Left cardiac atrium (tissue), 4 donors: ENCODE measurements around the gene ZNF740. TPM values are rescaled to one million over a fixed set of nuclear protein-coding genes. Genes with fewer than 3 reads are reported as not detected.
"Not testable (repeated sequence)": the region's sequence is repeated elsewhere in the genome, so short reads cannot be mapped to it uniquely, and the experiment has no call there.

Experiments used
- ATAC-seq, 2 donors: fragments of 200-7000 bp; cut with Tn5 transposase; one replicate each; pipeline ENCODE4 v1.9.1; 2020; ENCODE audit warnings: mild to moderate bottlenecking in 2 of 2, moderate library complexity in 2 of 2
- DNase-seq: peaks from one replicate; pipeline ENCODE4 v3.0.0-alpha.2; 2020
- intact Hi-C, 2 donors: fragments of 100-400 bp; cut with DNase I; formaldehyde crosslinking; loops; one replicate each; pipeline versions ENCODE4 v1.14.1 to v1.15.1; 2022 to 2023
- total RNA-seq, 2 donors: library from RNA; stranded (reverse); fragmentation: NEBNext Ultra II Directional; extraction: Animal tissue kit (Norgen Biotek cat#: 25700); gene quantifications; one replicate each; pipeline ENCODE4 v1.2.1, GENCODE V29; 2021
- donor health status: DM: no; HTN: yes; CAD: no.
- donor health status: DM: no; HTN: yes; CAD: no; lungs with severe emphysema.
- donor health status: DM: yes; HTN: yes; CAD: no.
- donor health status: Dilated cardiomyopathy.

The ZNF740 gene
- total RNA-seq, 2 donors from 2014 or later, result 19.0 to 20.0 TPM

DNA sequence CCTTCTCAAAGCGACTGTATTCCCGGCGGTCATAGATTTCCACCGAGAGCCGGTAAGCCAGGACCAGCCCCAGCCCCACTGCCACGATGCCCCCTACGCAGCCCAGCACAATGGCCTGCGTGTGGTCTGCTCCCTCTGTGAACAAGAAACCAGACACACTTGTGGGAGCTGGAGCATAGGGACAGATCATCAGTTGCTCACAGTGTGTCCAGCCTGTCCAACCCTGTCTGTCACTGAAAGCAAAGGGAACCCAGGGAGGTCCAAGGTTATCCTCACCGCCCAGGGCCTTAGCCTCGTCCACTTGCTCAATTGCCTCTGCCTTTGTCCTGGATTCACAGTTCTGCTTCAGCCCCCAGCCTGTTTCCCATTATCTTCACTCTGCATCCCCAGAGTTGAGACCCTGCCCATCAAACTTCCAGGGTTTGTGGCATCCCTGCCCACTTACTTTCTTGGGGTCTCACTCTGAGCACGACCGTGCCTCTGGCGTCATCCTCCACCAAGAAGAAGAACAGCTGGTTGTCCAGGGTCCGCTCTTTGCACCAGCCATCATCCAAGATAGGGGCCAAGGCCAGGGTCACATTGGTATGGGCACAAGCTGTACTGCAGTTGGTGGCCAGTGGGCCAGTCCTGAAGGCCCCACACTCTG, 11.5 kb downstream of the ZNF740 start:
- no peak for DNase-seq
- intact Hi-C loops, result loop anchor here in 1 of 2 donors (5.0 kb wide), 1 partner anchor 125 kb away; no protein-coding TSS in a partner anchor

GRCh38 chr12:53192531-53193021, 12.1 kb downstream of the ZNF740 start:
- intact Hi-C loops, result loop anchor here in 1 of 2 donors (5.0 kb wide), 1 partner anchor 125 kb away; no protein-coding TSS in a partner anchor
- ATAC-seq, result no peak
- DNase-seq, result no peak

More for the DNA sequence above, 11.5 kb downstream of the ZNF740 start:
- ATAC-seq, result no peak

- no peak for ATAC-seq
- DNase-seq, result no peak
- intact Hi-C loops, result loop anchor here in 1 of 2 donors (5.0 kb wide), 1 partner anchor 126 kb away; no protein-coding TSS in a partner anchor
These were observed 12.5 kb downstream of the ZNF740 start for GRCh38 chr12:53193040-53193439.

GRCh38 chr12:53193985-53194716, 13.6 kb downstream of the ZNF740 start:
- intact Hi-C loops, result loop anchor here in 1 of 2 donors (5.0 kb wide), 1 partner anchor 127 kb away; no protein-coding TSS in a partner anchor
- ATAC-seq (no peak), DNase-seq (no peak)

DNA sequence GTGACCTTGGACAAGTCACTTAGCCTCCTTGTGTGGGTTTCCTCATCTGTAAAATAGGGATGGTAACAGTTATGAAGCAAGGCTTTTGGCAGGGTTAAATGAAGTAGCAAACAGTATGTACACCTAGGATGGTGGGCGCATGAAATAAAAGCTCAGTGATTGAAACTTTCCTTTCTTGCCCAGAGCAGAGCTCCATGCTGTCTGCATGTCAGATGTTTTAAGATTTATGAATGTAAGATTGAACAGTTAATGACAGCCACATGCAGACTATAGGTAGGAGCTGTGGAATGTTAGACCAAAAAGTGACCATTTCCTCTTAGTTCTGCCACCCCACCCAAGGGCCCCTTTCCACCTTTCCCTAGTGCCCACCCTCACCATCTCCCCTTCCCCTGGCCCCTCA, 14.5 kb downstream of the ZNF740 start:
- no peak for ATAC-seq
- intact Hi-C loops, result loop anchor here (5.0 kb wide), 2 partner anchors 38 to 128 kb away; no protein-coding TSS in a partner anchor
- DNase-seq, result no peak

DNA sequence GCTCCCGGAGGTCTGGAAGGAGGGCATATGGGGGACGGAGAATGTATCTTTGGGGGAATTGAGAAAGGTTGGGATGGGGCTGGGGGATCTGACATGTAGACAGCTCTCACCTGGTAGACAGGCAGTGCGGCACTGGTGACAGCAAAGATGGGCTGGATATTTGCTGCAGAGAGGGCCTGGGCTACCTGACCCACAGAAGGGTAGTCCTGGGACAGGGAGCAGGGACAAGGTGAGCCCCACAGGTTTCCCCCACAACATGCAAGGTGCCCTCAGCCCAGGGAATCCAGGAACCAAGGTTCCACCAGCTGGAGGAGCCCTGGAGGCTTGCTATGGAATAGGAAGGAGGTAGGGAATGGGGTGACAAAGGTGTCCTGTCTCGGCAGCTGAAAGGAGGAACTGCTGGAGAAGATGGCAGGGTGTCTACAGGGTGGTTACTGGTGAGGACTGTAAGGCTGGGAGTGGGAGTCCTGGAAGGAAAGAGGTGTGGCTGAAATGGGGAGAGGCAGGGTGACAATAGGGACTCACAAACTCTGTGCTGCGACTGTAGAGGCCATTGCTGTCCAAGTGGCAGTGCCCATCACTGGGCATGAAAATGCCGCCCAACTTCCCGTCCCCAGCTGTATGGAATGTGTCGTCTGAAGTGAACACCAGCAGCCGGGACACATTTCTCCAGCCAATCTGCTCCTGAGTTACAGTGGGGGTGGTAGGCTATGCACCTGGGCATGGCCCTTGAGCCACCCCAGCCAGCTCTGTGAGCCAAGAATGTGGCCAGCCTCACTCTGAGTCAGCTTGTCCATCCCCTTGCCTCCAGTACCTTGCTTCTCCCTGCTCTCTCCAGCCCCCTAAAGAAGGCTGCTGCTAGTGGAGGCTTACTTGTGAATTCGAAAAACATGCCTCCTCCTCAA, 15.2 kb downstream of the ZNF740 start:
- intact Hi-C loops, result loop anchor here (2.0 to 5.0 kb wide), 3 partner anchors 37 to 128 kb away; no protein-coding TSS in a partner anchor
- ATAC-seq, result no peak
- DNase-seq, result no peak

- intact Hi-C loops, result loop anchor here (2.0 to 5.0 kb wide), 3 partner anchors 38 to 129 kb away; no protein-coding TSS in a partner anchor
- ATAC-seq (no peak), DNase-seq (no peak)
These were observed 16.0 kb downstream of the ZNF740 start for GRCh38 chr12:53196486-53196885.

GRCh38 chr12:53197011-53197640, 16.6 kb downstream of the ZNF740 start:
- intact Hi-C loops, result loop anchor here (2.0 to 5.0 kb wide), 3 partner anchors 38 to 130 kb away; no protein-coding TSS in a partner anchor
- ATAC-seq (peak in 1 of 2 donors; percentile 9), DNase-seq (no peak)

DNA sequence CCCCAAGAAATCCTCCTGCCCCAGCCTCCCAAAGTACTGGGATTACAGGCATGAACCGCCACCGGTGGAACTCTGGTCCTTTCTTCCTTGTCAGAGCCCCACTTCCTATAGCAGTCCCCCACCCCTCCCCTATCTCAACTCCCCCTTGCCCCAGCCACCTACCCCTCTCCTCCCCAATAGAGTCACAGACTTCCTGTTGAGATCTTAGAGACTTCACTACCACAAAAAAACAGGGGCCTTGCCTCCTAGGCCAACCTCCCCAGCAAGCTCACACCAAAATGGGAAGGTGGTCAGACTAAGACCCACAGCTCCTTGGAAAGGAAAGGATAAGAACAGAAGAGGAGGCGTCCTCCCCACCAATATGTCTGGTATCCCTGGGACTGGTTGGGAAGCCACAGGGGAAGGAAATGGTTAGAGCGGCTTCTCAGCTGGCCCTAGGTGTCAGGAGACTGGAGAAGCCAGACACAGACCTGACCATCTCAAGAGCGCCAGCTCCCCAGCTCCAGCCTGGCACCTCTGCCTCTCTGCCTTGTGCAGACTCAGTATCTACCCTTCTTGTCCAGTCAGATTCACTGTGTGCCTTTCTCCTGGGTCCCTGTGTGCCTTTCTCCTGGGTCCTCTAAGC, 18.1 kb downstream of the ZNF740 start:
- intact Hi-C loops, result loop anchor here (5.0 kb wide), 2 partner anchors 41 to 131 kb away; no protein-coding TSS in a partner anchor
- DNase-seq (no peak), ATAC-seq (no peak)

- DNase-seq (no peak), ATAC-seq (no peak)
- intact Hi-C loops, result loop anchor here (5.0 kb wide), 2 partner anchors 42 to 132 kb away; no protein-coding TSS in a partner anchor
These were observed 19.2 kb downstream of the ZNF740 start for GRCh38 chr12:53199700-53200099.

DNA sequence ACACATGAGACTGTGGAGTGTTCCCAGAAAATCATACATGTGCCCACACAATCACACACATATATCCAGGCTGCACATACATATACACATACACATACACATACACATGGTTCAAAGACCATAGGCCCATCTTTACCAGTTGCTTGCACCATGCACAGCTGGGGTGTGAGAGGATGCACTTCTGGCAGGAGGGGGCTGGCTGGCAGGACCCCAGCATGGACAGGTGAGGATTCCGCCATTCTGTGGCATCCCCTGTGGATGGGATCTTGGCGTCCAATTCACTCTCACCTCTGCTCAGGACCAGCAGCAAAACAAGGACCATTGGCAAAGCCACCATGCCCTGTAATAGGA, 19.6 kb downstream of the ZNF740 start:
- intact Hi-C loops, result no loop called here
- DNase-seq (no peak), ATAC-seq (no peak)

- no peak for ATAC-seq
- no peak for DNase-seq
- intact Hi-C loops, result no loop called here
These were observed 20.1 kb downstream of the ZNF740 start for GRCh38 chr12:53200458-53201176.

DNA sequence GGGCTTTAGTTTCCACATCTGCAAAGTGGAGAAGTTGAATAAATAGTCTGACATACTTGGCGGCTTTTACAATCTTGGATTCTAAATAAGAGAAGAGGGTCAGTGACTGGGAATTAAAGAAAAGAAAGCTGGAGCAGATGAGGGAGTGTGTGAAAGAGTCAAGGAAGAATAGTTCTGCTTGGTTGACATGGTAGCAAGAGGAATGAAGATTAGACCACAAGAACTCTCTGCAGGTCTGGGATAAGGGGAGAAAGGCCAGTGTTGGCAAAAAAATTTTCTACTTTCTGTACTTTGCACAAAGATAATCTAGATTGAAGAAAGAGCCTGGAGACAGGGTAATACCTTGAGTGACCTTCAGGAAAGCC, 20.6 kb downstream of the ZNF740 start:
- ATAC-seq (no peak), DNase-seq (no peak)
- intact Hi-C loops, result no loop called here

DNA sequence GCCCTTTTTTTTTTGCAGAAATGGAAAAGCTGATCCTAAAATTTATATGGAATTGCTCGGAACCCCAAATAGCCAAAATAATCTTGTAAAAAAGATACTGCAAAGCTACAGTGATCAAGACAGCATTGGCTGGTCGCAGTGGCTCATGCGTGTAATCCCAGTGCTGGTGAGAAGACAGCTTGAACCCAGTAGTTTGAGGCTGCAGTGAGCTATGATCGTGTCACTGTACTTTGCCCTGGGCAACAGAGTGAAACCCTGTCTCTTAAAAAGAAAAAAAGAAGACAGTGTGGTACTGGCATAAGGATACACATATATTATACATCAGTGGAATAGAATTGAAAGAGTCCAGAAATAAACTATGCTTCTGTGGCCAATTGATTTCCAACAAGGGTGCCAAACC, 21.1 kb downstream of the ZNF740 start:
- ATAC-seq, result no peak
- DNase-seq, result no peak
- intact Hi-C loops, result no loop called here

DNA sequence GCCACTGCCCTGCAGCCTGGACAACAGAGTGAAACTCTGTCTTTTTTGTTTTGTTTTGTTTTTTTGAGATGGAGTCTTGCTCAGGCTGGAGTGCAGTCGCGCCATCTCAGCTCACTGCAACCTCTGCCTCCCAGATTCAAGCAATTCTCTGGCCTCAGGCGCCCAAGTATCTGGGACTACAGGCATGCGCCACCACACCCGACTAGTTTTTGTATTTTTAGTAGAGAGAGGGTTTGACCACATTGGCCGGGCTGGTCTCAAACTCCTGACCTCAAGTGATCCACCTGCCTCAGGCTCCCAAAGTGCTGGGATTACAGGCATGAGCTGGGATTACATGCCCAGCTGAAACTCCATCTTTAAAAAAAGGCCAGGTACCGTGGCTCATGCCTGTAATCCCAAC, 21.8 kb downstream of the ZNF740 start:
- ATAC-seq, DNase-seq, intact Hi-C loops: not testable (repeated sequence)

DNA sequence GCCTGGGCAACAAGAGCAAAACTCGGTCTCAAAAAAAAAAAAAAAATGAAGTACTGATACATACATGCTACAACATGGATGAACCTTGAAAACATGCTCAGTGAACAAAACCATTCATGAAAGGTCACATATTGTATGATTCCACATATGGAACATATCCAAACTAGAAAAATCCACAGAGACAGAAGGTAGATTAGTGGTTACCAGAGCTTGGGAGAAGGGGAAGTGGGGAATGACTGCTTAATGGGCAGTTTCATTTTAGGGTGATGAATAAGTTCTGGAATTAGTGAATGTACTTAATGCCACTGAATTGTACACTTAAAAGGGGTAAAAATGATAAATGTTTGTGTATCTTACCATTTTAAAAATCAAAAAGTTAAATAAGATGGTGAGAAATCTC, 23.8 kb downstream of the ZNF740 start:
- DNase-seq (no peak), ATAC-seq (no peak)
- intact Hi-C loops, result no loop called here

DNA sequence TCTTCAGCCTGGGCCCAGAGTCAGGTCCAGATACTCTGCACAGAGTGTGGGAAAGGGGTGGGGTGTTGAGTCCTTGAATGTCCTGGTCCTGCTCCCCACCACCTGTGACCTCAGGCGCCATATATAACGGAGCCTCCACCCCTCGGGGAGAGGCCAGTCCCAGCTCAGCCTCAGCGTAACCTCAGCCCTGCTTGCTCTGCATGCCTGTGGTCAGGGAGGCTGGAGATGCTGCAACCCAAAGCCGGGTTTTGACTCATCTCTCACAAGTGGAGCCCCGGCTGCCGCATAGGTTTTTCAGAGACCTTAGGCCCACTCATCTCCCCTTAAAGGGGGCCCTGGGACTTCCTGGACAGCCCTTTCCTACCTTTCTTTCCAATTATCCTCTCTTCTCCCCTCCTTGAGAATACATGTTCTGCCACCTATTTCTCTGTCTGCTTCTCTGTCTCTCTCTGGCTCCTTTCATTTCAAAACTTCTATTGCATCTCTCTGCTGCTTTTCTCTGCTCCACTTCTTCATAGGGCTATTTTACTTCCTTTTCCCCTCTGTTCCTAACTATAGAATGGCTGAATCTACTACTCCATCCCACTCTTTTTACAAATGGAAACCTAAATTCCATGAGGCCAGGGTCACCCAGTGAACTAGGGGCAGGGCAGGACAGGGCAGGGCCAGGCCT, 25.4 kb downstream of the ZNF740 start:
- intact Hi-C loops, result no loop called here
- peak in 1 of 2 donors; percentile 15 for ATAC-seq
- no peak for DNase-seq
